Measurements from ENCODE around the gene GDF10.

GDF10 gene

GRCh38 chr10:47334466-47335295 lies 34.7 kb downstream of the GDF10 start:
- no peak for DNase-seq (ENCODE audit: low read depth)

- no peak for DNase-seq (ENCODE audit: low read depth)
These were observed 35.9 kb downstream of the GDF10 start for GRCh38 chr10:47335906-47336305.

- DNase-seq (ENCODE audit: low read depth) = no peak
These were observed 36.6 kb downstream of the GDF10 start for GRCh38 chr10:47336387-47337134.

- DNase-seq (ENCODE audit: low read depth) = no peak
These were observed 37.3 kb downstream of the GDF10 start for GRCh38 chr10:47337310-47337709.

- DNase-seq (ENCODE audit: low read depth) = no peak
These were observed 39.3 kb downstream of the GDF10 start for GRCh38 chr10:47339186-47339735.

- no peak for DNase-seq (ENCODE audit: low read depth)
These were observed 40.0 kb downstream of the GDF10 start for GRCh38 chr10:47339759-47340607.

- peak; percentile 62 for DNase-seq (ENCODE audit: low read depth)
These were observed 40.7 kb downstream of the GDF10 start for GRCh38 chr10:47340608-47341170.

- no peak for DNase-seq (ENCODE audit: low read depth)
These were observed 45.2 kb downstream of the GDF10 start for GRCh38 chr10:47344996-47345870.

GRCh38 chr10:47346581-47347302 lies 46.7 kb downstream of the GDF10 start:
- no peak for DNase-seq (ENCODE audit: low read depth)

GRCh38 chr10:47347303-47347675 lies 47.3 kb downstream of the GDF10 start:
- DNase-seq (ENCODE audit: low read depth) = no peak

- DNase-seq (ENCODE audit: low read depth) = no peak
These were observed 48.2 kb downstream of the GDF10 start, which contains the start of gene RBP3 for GRCh38 chr10:47348138-47348651. Gene RBP3 (plus strand): TSS chr10:47348363. CDS start chr10:47348485, 122 bp downstream.

GRCh38 chr10:47348661-47349470 lies 48.9 kb downstream of the GDF10 start:
- DNase-seq (ENCODE audit: low read depth) = no peak

- no peak for DNase-seq (ENCODE audit: low read depth)
These were observed 49.5 kb downstream of the GDF10 start for GRCh38 chr10:47349516-47349915.

- DNase-seq (ENCODE audit: low read depth) = no peak
These were observed 50.0 kb downstream of the GDF10 start for GRCh38 chr10:47349941-47350371.

GRCh38 chr10:47350671-47351640 lies 51.0 kb downstream of the GDF10 start:
- no peak for DNase-seq (ENCODE audit: low read depth)

GRCh38 chr10:47351899-47352815 lies 52.2 kb downstream of the GDF10 start:
- DNase-seq (ENCODE audit: low read depth) = no peak

All from activated T-cell treated with anti-CD3 and anti-CD28 coated beads for 48 hours (primary cell).